Measurements from ENCODE around the gene XG.

DNA sequence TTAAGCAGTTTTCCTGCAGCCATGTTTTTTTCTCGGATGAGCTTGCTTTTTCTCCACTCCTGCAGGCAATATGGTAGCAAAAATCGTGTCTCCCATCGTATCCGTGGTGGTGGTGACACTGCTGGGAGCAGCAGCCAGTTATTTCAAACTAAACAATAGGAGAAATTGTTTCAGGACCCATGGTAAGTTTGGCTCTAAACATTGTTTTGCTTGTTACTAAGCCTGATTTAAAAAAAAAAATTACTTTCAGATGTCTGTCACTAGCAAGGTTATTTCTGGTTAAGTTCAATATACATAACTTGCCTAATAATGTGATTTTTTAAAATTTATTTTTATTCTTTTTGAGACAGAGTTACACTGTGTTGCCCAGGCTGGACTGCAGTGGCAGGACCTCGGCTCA lies 59.4 kb downstream of the XG start:
- no peak for TF ChIP-seq CTCF (IDR thresholded peaks at IDR 0.05; ENCODE audit: low read length)
- TF ChIP-seq EZH2 (optimal IDR thresholded peaks at IDR 0.05; ENCODE audit: low read depth, low read length) = no peak
